OCI-LY1 (cell line): Measurements from ENCODE around the gene RGS17.

Experiments
- H2AFZ ChIP-seq: fragments of 200-600 bp; sonication (generic), shearing (Covaris generic); 2 replicates; pipeline ENCODE4 v1.6.0; 2014; ENCODE audit warnings: antibody characterized with exemption, mild to moderate bottlenecking, low read length
- H3F3A ChIP-seq: fragments of 200-600 bp; sonication (generic), shearing (Covaris generic); 2 replicates; pipeline ENCODE4 v1.6.0; 2014; ENCODE audit warnings: mild to moderate bottlenecking, antibody characterized with exemption, low read length, moderate library complexity; ENCODE audit not compliant: insufficient read depth
- H3K27ac ChIP-seq: fragments of 200-600 bp; sonication (generic); 2 replicates; pipeline ENCODE4 v1.5.1; 2014; ENCODE audit warnings: low read length, mixed run types, mild to moderate bottlenecking, low read depth; ENCODE audit not compliant: poor library complexity, severe bottlenecking
- H3K27me3 ChIP-seq: fragments of 200-600 bp; sonication (generic); 2 replicates; pipeline ENCODE4 v1.6.0; 2014; ENCODE audit warnings: antibody characterized with exemption, mild to moderate bottlenecking, low read length, moderate library complexity; ENCODE audit not compliant: insufficient read depth
- H3K36me3 ChIP-seq: fragments of 200-600 bp; sonication (generic); 2 replicates; pipeline ENCODE4 v1.6.1; 2014; ENCODE audit warnings: mild to moderate bottlenecking, antibody characterized with exemption, low read length, moderate library complexity, mixed read lengths; ENCODE audit not compliant: insufficient read depth
- H3K4me1 ChIP-seq: fragments of 200-600 bp; sonication (generic); 2 replicates; pipeline ENCODE4 v1.5.1; 2014; ENCODE audit warnings: mild to moderate bottlenecking, low read length, moderate library complexity; ENCODE audit not compliant: insufficient read depth, severe bottlenecking
- H3K4me2 ChIP-seq: fragments of 200-600 bp; sonication (generic), shearing (Covaris generic); 2 replicates; pipeline ENCODE4 v1.6.1; 2014; ENCODE audit warnings: low read length
- H3K4me3 ChIP-seq: fragments of 200-600 bp; sonication (generic); 2 replicates; pipeline ENCODE4 v1.5.1; 2014; ENCODE audit warnings: low read length, low read depth, mild to moderate bottlenecking, mixed read lengths; ENCODE audit not compliant: poor library complexity, severe bottlenecking
- H3K79me2 ChIP-seq: fragments of 200-600 bp; shearing (Covaris generic); 2 replicates; pipeline ENCODE4 v1.6.1; 2016; ENCODE audit warnings: mixed run types, low read length, mixed read lengths; ENCODE audit not compliant: insufficient read depth
- H3K9ac ChIP-seq: fragments of 200-600 bp; sonication (generic), shearing (Covaris generic); 2 replicates; pipeline ENCODE4 v1.6.1; 2014; ENCODE audit warnings: mild to moderate bottlenecking, low read length, mixed read lengths
- H3K9me2 ChIP-seq: fragments of 200-600 bp; sonication (generic), shearing (Covaris generic); 2 replicates; pipeline ENCODE4 v1.6.1; 2014; ENCODE audit warnings: low read depth, mild to moderate bottlenecking, low read length, mixed read lengths
- H3K9me3 ChIP-seq: fragments of 200-600 bp; shearing (Covaris generic); 2 replicates; pipeline ENCODE4 v1.6.1; 2014; ENCODE audit warnings: low read length, mixed read lengths
- H4K20me1 ChIP-seq: fragments of 200-600 bp; sonication (generic), shearing (Covaris generic); 2 replicates; pipeline ENCODE4 v1.6.0; 2016; ENCODE audit warnings: mild to moderate bottlenecking, low read length; ENCODE audit not compliant: insufficient read depth
- CTCF ChIP-seq: fragments of 200-600 bp; sonication (generic), shearing (Covaris generic); IDR thresholded peaks from 2 replicates; pipeline ENCODE4 v1.5.1; 2017; ENCODE audit warnings: mild to moderate bottlenecking, antibody characterized with exemption, low read length, moderate library complexity, mixed read lengths
- EZH2 ChIP-seq: fragments of 200-600 bp; sonication (generic), shearing (Covaris generic); IDR thresholded peaks from 2 replicates; pipeline ENCODE4 v1.8.0; 2017; ENCODE audit warnings: borderline replicate concordance, mixed run types, mild to moderate bottlenecking, antibody characterized with exemption, low read length, moderate library complexity, mixed read lengths

The RGS17 gene

DNA sequence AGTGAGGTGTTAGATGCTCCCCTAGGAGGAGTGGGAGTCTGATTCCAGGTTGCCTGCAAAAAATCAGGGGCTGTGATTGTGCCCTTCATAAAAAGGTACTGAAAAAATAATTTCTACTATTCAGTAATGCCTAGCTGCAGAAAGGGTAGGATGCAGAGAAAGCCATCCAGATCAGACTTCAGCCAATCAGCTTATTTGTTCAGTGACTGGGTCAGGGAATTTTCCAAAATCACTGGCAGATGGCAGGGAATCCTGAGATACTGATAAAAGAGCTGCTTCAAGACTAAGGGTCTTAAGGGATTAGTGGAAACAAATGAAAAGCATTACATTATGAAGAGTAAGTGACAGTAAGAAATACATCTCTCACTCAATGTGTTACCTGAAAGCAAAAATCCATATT, 85.8 kb downstream of the RGS17 start:
- no peak for TF ChIP-seq EZH2
- TF ChIP-seq CTCF = no peak
- Histone ChIP-seq H3K9ac (no peak overlapping the region), H3K4me2 (no peak overlapping the region), H3K9me3 (no peaks in the 10 kb centered on the region), H2AFZ (no peak overlapping the region), H3K36me3 (no peaks in the 10 kb centered on the region), H3K4me3 (no peak overlapping the region), H3K79me2 (no peaks in the 10 kb centered on the region), H3K27ac (no peak overlapping the region), H3K4me1 (no peaks in the 10 kb centered on the region), H3K9me2 (no peaks in the 10 kb centered on the region), H3F3A (no peaks in the 10 kb centered on the region), H3K27me3 (no peaks in the 10 kb centered on the region), H4K20me1 (no peaks in the 10 kb centered on the region)

DNA sequence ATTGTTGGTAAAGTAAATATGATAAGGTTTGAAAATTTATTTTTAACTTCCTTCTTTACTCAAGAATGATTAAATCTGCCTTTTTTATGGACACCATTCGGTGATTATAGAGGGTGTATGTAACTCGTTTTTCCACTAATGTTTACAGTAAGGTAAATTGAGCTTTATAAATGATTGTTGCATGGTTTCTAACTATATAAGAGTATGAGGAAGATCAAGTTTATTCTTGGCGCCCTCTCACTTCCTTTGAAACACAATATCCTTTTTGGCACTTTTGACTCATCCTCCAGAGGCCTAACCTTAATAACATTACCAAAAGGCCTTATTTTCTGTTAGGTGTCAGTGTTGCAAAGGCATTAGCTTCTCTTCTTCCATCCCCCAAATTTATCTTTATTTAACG, 86.8 kb downstream of the RGS17 start:
- no peaks in the 10 kb centered on the region for H3F3A ChIP-seq
- no peaks in the 10 kb centered on the region; the same call in 1 of the 2 replicates for H3K27me3 ChIP-seq
- H2AFZ ChIP-seq = no peak overlapping the region
- no peak overlapping the region for H3K9ac ChIP-seq
- H3K9me2 ChIP-seq = no peaks in the 10 kb centered on the region
- H3K79me2 ChIP-seq = no peaks in the 10 kb centered on the region
- H4K20me1 ChIP-seq = no peaks in the 10 kb centered on the region
- H3K4me1 ChIP-seq = no peaks in the 10 kb centered on the region
- no peak overlapping the region for H3K4me2 ChIP-seq
- no peaks in the 10 kb centered on the region for H3K36me3 ChIP-seq
- H3K4me3 ChIP-seq = no peak overlapping the region
- no peaks in the 10 kb centered on the region for H3K9me3 ChIP-seq
- H3K27ac ChIP-seq = no peak overlapping the region
- TF ChIP-seq CTCF (no peak), EZH2 (no peak)

DNA sequence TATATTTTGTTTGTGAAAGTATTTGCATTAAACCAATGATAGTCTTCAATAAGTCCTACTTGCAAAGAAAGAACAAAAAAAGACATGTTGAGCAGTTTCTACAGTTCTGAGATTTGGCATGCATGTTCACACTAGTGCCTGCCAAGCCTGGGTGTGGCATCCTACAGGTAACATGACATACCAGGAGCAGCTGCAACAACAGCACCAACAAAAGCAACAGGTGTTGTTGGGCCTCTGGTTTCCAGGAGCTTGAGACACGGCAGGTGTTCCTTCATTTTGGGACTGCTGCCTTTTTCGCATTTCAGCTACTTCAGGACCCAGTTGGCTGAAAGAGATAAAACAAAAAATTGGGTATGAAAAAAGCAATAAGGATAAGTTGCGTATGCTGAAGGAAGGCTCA, 87.4 kb downstream of the RGS17 start:
- Histone ChIP-seq H2AFZ (no peak overlapping the region), H3K27me3 (no peaks in the 10 kb centered on the region; the same call in 1 of the 2 replicates), H3F3A (no peaks in the 10 kb centered on the region), H4K20me1 (no peaks in the 10 kb centered on the region), H3K27ac (no peak overlapping the region), H3K9ac (no peak overlapping the region), H3K79me2 (no peaks in the 10 kb centered on the region), H3K36me3 (no peaks in the 10 kb centered on the region), H3K9me2 (no peaks in the 10 kb centered on the region), H3K4me1 (no peaks in the 10 kb centered on the region), H3K4me3 (no peak overlapping the region), H3K4me2 (no peak overlapping the region), H3K9me3 (no peaks in the 10 kb centered on the region)
- no peak for TF ChIP-seq CTCF
- no peak for TF ChIP-seq EZH2
